Inflammatory macrophage treated with lipopolysaccharide for 4 hours (primary cell): ENCODE results near the gene HS6ST2.
A peak's percentile ranks its signal among the peaks of the same experiment; 100 is the strongest.
"Not testable (repeated sequence)": the region's sequence is repeated elsewhere in the genome, so short reads cannot be mapped to it uniquely, and the experiment has no call there.

Experiments used
- DNase-seq: peaks from one replicate; pipeline ENCODE4 v3.0.0-alpha.2; 2020

Gene HS6ST2

GRCh38 chrX:132958091-132958703 is at the start of gene HS6ST2:
TSS of gene HS6ST2 (minus strand) at chrX:132958629.
- DNase-seq: no peak

- no peak for DNase-seq
These were observed 49.0 kb upstream of the HS6ST2 start for GRCh38 chrX:133007458-133007857.

GRCh38 chrX:133005616-133006015 is 47.2 kb upstream of the HS6ST2 start:
- DNase-seq: no peak

- DNase-seq: peak; percentile 0
These were observed 46.6 kb upstream of the HS6ST2 start for GRCh38 chrX:133005042-133005441.

GRCh38 chrX:132999209-132999608 is 40.8 kb upstream of the HS6ST2 start:
- DNase-seq: no peak

- no peak for DNase-seq
These were observed 32.4 kb upstream of the HS6ST2 start for GRCh38 chrX:132990835-132991234.

- no peak for DNase-seq
These were observed 28.1 kb upstream of the HS6ST2 start for GRCh38 chrX:132986556-132986955.

GRCh38 chrX:132984058-132984650 is 25.7 kb upstream of the HS6ST2 start:
- DNase-seq: no peak

- no peak for DNase-seq
These were observed 25.1 kb upstream of the HS6ST2 start for GRCh38 chrX:132983496-132983895.

GRCh38 chrX:132980035-132980434 is 21.6 kb upstream of the HS6ST2 start:
- not testable (repeated sequence) for DNase-seq

- no peak for DNase-seq
These were observed 10.0 kb upstream of the HS6ST2 start for GRCh38 chrX:132968296-132968949.

- DNase-seq: no peak
These were observed 8.6 kb upstream of the HS6ST2 start for GRCh38 chrX:132967049-132967448.

- DNase-seq: no peak
These were observed 7.0 kb upstream of the HS6ST2 start for GRCh38 chrX:132965461-132965860.

GRCh38 chrX:132961511-132961910 is 3.1 kb upstream of the HS6ST2 start:
- DNase-seq: no peak

- DNase-seq: no peak
These were observed 978 bp downstream of the HS6ST2 start for GRCh38 chrX:132957211-132958090.

- no peak for DNase-seq
These were observed 1.8 kb downstream of the HS6ST2 start for GRCh38 chrX:132956421-132957210.

GRCh38 chrX:132955690-132956089 is 2.7 kb downstream of the HS6ST2 start:
- no peak for DNase-seq

GRCh38 chrX:132954323-132954722 is 4.1 kb downstream of the HS6ST2 start:
- DNase-seq: no peak

GRCh38 chrX:132953354-132953753 is 5.1 kb downstream of the HS6ST2 start:
- no peak for DNase-seq

- no peak for DNase-seq
These were observed 9.7 kb downstream of the HS6ST2 start for GRCh38 chrX:132948648-132949260.

GRCh38 chrX:132945055-132945599 is 13.3 kb downstream of the HS6ST2 start:
- not testable (repeated sequence) for DNase-seq
